ENCODE data around the gene ALG5.
A peak's percentile ranks its signal among the peaks of the same experiment; 100 is the strongest.

The ALG5 gene

DNA sequence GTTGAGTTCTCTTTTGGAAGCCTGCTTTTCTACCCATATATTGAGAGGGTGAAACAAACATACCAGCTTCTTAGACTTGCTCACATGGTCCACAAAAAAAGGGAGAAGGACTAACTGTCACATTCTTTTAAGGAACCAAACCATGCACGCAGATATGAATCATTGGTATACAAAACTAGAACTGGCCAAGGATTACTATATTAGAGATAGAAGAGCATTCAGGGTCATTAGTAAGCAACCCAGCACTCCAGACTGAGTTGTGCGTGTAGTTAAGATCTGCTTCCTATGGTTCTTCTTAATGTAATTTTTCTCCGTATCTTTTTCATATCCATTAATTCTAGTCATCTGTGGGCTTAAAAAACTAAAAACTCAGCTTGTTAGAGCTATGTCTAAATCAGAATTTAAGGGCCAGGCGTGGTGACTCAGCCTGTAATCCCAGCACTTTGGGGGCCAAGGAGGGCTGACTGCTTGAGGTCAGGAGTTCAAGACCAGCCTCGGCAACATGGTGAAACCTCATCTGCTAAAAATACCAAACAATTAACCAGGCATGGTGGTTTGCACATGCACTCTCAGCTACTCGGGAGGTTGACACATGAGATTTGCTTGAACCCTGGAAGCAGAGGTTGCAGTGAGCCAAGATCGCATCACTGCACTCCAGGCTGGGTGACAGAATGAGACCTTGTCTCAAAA is 19.6 kb downstream of the ALG5 start:
- DNase-seq (ENCODE audit: low spot score): no peak

DNA sequence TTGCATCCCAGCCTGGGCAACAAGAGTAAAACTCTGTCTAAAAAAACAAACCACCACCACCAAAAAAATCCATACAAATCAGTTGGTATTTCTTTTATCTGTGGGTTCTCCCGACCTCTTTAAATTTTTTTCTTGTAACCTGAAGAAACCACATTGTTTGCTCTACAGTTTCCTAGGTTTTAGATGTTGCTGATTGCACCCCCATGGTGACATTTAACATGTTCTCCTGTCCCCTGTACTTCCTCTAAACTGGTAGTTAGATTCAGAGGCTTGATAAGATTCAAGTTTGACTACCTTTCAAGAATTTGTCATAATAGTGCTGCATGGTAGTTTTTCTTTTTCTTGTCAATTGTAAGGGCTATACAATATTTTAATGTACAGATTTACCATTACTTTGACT is 24.0 kb downstream of the ALG5 start:
- no peak for DNase-seq (ENCODE audit: low spot score)

DNA sequence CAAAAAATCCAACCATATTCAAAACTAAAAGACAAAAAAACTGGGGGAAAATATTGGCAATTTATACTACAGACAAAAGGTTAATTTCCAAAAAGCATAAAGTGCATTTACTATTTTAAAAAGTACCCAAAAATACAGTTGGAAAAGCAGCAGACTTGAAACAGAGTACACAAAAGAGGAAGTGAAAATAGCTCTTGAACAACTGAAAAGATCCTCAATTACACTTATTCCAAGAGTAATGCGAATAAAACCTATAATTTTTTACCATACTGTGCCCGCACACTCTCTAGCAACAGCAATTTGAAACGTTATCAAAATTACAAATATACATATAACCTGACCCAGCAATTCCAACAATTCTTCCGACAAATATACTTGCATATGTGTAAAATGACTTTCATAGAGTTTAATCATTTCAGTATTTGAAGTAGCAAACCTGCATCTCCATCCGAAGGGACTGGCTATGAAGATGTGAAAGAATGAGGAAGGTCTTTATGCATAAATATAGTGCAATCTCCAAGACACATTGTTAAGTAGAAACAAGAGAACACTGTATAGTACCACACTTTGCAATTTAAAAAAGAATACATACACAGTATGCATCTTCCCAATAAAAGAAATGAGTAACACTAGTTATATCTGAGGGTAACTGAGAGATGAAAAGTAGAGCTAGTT is 25.4 kb downstream of the ALG5 start:
- DNase-seq (ENCODE audit: low spot score): no peak

DNA sequence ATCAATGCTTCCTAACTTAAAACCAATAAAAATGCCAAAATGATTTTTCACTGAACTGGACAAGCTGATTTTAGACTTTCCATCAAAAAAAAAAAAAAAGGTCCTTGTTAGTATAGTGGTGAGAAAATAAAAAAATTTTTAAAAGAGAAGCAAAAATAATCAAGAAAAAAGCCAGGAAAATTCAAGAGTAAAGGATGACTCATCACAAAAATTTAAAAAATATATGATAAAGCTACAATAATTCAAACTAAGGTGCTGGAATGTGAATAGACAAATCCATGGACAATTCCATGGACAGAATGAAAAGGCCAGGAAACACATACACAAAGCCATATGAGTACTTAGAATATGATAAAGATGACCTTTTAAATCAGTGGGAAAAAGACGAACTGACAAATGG is 26.1 kb downstream of the ALG5 start:
- no peak for DNase-seq (ENCODE audit: low spot score)

DNA sequence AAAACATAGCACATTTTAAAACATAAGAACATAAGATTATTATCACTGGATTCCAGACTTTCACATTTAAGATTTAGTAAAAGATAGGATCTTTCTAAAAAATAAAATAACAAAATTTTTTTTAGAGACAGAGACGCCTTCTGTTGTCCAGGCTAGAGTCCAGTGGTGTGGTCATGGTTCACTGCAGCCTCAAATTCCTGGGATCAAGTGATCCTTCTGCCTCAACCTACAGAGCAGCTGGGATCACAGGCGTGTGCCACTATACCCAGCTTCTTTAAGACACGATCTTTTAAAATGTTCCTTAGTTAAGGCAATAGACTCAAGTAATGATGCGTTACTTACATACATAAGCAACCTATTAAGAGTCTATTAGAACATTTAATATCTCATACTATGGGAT is 32.7 kb downstream of the ALG5 start:
- DNase-seq (ENCODE audit: low spot score): no peak

DNA sequence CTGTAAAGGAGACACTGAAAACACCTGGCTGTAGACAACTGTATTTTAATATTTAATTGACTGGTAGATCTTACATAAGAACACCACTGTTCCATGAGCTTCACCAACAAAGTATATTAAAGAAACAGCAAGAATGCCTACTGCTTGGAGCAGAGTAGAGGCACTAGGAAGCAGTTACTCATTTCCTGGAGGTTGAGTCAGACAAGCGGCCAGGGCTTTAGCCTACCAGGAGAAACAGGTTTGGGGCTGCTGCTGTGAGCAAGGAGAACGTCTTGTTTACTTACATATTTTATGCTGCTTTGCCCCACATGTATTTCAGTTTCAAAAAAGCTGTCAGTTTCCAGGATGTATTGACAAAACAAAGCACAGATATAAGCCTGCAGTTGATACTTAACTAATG is 33.4 kb downstream of the ALG5 start:
- DNase-seq (ENCODE audit: low spot score): no peak

DNA sequence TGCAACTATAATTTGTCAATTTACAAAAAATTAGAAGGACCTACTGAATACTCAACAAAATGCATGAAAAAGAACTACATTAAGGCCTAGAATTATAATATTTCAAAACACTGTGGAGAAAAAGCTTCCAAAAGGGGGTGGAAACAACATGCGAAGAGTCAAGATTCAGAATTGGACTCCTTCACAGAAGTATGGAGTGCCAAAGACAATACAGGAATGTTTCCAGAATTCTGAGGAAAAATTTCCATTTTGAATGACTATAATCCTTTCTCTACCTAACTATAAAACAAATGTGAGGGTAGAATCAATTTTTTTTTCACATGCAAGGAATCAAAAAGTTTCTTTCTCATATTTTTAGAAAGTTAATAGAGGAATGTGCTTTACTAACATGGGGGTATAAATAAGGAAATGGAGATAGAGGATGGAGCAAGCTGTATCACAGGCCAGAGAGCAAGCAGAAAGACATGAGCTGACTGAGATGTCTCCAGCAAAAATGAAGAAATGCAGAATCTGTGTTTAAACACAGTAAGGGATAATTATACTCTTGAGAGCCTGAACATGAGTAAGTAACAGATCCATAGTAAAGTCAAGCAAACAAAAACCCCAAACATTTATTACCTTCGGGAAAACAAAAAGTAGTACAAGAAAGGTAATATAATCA is 39.6 kb downstream of the ALG5 start:
- DNase-seq (ENCODE audit: low spot score): no peak

DNA sequence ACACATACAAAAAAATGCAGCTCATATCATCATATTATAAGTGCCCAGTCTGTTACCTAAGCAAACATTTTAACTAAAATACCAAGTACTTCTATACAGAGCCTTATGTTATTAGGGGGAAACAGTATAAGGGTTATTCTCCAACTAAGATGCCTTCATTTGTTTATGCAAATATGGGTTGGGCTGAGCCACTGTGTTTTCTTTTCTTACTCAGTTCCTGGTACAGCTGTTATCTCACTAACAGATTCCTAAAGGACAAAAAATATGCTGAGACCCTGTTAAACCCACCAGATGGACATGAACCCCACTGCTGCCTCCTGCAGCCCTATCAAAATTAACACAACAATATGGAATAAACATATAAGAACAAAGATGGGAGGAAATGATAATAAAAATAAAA is 44.6 kb downstream of the ALG5 start:
- DNase-seq (ENCODE audit: low spot score): no peak

DNA sequence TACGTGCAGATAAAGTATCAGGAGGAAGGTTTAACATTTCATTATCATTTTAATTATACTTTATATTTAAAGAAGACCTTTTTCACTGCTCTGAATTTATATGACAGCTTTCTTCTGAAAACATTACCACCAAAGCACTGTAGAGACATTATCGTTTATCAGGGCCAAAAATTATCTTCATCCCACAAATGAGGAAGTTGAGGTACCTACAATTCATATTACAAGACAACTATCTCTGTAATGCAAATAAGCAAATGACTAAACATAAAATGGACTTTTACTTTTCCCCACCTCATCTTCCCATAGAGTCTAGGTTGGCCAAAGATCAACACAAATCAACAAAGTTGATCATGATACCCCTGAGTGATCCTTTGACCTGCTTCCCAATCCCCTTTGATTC is 48.2 kb downstream of the ALG5 start:
- no peak for DNase-seq (ENCODE audit: low spot score)

DNA sequence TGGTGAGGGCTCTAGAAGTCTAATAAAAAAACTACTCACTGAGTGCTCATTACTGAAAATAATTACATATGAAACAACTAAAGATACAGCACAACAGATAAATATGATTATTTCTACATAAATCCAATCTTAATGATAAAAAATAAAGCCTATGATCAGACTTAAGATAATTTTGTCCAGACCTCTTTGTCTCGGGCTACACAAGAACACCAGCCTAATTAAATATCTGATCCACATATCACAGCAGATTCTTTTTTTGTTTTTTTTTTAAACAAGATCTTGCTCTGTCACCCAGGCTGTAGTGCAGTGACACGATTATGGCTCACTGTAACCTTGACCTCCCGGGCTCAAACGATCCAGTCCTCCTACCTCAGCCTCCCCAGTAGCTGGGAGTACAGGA is 48.8 kb downstream of the ALG5 start:
- DNase-seq (ENCODE audit: low spot score): no peak

DNA sequence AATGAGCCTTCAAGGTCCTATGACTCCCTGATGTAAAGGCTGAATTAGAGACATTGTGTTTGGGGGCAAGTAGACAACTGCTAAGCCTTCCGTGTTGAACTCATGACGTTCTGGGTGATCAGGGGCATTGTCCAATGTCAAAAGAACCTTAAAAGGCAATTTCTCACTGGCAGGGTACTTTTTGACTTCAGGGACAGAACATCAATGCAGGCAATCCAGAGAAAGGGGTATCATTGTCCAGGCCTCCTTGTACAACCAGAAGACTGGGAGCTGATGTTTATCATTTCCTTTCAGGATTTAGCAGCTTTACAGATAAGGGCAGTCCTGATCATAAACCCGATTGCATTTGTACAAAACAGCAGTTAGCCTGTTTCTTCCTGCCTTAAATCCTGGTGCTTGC is 54.1 kb downstream of the ALG5 start:
- DNase-seq (ENCODE audit: low spot score): peak; percentile 72

DNA sequence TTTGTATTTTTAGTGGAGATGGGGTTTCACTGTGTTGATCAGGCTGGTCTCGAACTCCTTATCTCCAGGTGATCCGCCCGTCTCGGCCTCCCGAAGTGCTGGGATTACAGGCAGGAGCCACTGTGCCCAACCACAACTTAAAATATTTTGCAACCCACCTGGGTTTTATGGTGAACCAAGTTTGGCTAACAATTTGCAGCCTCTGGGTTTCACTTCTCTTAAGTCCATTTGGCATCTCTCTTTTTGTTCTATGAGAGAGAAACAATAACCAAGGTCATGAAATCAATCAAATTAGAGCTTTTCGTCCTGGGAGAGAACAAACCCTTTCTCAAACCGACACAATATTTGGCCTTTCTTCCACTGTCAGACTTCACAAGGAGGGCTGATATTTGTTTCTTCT is 73.5 kb downstream of the ALG5 start:
- no peak for DNase-seq (ENCODE audit: low spot score)

DNA sequence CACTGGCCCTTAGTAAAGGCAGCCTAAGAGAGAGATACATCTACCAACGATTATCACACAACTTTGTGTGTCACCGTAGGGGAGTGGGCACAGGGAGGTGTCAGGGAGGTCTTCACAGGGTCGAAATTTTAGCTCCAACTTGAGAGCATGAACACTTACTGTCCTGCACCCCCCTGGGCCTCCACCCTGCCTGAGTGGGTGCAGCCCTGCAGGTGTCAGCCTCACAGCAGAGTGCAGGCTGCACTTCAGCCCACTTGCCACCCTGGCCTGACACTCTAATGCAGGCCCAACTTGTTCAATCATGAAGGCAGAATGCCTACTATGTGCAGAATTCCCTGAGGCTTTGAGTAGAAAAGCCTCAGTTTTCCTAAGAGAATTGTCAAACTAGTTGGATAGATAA is 75.1 kb downstream of the ALG5 start:
- no peak for DNase-seq (ENCODE audit: low spot score)

DNA sequence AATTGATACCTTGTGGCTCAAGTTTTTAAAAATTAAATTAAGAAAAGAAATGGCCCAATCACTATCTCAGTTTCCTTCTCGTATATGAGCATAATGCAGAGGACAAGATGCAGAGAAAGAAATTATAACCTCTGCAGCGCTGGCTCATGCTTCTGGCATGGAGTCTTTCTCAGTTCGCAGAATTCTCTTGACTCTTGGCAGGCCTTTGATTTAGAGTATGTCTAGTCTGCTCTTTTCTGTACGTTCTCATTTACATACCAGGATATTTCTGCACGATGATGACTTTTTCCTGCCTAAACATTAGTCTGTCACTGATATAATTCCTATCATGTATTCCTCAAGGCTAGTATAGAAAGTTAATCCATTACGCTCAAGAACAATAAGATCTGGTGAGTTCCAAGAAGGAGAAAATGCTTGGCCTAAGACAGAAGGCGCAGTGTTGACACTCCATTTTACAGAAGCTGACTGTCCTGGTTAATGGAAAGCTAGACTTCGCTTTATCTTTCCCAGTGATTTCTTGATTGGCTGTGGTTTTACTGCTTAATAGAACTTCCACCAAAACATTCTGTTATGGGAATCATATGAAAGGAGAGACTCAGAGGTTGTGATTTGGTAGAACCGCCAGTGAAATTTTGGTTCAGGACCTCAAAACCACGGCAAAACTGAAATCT is 77.4 kb downstream of the ALG5 start:
- DNase-seq (ENCODE audit: low spot score): no peak

DNA sequence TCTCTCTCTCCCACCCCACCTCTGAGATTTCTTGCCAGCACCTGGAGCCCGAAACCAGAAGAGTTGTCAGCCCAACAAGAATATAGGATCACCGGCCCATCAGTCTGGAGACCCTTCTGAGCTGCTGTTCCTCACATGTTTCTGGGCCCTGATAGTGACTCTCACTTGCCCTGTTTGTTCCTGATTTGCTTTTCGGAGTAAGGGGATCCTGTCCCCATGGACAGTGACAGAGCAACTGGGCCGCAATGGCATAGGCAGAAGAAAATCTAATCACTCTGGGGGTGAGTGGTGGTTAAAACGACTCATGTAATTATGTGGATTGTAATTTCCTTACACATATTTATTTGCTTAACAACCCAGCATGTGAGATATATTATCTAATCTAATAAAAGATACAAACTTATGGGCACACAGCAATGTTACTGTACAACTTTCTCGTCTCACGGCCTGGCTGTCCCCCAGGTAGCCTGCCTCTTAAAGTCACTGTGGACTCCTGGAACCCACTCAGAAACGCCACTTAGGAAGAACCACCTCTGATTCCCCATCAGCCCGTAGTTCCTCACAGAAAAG is 78.4 kb downstream of the ALG5 start:
- DNase-seq (ENCODE audit: low spot score): peak; percentile 57

DNA sequence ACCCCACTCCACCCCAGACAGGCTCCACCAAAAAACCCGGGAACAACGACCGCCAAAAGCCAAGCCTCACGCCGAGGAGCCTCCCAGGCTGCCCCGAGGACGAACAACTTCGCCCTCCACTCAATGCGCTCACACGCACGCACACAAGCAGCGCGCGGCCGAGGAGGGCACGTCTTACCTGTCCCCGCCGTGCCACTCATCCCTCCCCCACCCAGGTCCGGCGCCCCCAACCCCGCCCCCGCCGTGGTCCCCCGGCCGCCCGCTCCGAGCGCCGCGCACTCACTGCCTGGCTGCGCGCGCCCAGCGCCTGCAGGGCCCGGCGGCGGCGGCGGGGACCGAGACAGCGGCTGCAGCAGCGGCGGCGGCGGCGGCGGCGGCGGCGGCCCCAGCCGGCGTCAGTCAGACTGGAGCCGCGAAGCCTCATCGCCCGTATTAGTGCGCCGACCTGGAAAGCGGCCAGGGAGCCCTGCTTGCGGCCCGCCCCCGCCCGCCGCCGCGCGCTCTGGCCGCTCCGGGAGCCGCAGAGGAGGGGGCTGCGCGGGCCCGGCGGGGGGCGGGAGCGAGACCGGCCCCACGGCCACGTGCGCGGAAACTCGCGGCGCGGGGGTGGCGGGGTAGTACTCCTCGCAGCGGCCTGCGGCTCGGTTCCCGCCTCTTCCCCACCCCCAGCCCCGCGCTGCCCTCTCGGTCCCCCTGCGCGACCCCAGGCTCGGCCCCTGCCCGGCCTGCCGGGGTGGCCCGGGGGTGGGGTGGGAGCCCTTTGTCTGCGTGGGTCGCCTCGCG is 79.1 kb downstream of the ALG5 start, which contains the start of gene SMAD9:
TSS of gene SMAD9 (minus strand) at position 406 of the 783 bp plus-strand sequence. CDS start 40,549 bp downstream, outside the sequence.
- DNase-seq (ENCODE audit: low spot score): peak; percentile 40

DNA sequence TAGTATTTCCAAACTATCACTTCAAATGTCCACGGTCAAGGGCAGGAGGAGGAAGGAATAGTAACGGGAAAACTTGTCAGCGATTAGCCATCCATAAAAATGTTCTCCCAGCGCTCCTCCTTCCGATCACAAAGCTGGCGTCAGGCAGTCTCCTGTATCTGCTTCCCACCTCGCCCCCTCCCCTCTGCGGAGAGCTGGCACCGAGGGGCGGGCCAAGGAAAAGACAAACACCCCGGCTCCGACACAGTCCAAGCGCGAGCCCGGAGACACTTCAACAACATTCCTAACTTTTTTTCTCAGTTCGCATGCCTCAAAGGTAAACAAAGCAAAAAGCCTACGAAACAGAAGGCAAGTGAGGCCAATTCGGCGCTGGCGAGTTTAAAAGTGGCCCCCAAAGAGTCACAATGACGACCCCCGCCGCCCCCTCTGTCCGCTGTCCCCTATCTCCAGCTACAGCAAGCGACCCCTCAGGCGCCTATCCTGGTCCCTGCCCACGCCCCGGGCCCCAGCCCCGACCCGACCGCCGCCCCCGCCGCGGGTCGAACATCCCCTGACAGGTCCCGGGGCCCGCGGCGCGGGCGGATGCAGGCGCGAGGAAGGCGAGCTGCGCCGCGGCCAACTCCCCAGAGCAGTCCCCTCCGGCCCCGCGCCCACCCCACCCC is 79.8 kb downstream of the ALG5 start:
- peak; percentile 70 for DNase-seq (ENCODE audit: low spot score)

DNA sequence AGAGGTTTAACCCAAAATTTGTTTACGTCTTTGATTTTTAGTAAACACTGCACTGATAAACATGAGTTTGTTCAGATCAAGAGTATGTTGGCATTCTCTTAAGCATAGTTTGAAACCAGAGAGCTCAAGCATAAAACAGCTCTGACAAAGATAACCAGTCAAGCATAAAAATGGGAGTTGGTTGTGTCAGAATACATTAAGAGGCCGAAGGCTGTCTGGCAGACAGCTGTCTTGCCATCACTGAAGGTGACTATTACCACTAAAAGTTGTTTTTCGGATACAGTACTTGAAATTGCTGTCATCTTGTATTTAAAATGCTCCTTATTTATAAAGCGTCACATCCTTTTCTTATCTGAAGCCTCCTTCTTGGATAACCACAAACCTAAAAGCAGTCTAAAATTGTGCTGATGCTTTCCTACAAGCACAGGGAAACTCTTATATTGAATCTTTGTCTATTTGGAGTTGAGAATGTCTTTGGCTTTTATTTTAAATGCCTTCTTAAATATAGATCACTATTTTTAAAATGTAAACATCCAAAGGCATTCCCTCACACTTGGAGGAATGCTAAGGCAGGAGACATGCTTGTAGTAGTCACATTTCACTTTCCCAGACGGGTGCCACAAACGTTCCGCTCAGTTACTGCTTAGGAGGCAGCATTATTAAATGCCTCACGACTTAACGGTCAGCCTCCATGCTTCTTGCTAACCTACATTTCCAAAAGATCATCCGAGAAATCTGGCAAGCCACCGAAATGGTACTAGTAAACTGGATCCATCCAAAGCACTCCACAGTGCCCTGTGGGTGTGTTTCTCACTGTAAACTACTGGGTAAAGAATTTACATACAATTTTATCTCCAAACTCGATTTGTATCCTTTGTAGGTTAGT is 80.7 kb downstream of the ALG5 start:
- DNase-seq (ENCODE audit: low spot score): peak; percentile 35

DNA sequence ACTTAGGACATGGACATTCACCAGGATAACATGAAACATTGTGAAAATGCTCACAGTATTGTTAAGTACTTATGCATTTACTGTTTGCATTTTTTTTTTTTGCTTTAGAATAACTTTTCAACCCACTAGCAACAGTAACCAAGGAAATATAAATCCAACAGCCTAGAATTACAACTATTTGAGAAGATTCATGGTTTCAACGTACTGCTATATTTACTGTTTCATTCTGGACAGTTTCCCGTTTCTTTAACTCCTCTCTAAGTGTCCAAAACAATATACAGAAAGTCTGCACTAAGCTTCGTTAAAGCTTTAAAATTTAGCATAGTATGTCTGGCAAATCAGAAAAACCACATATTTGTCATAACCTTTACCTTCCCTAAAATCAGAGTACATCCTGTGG is 81.8 kb downstream of the ALG5 start:
- no peak for DNase-seq (ENCODE audit: low spot score)

Measured in SK-N-DZ (cell line).